CD8-positive, alpha-beta memory T cell (primary cell): ENCODE measurements around the gene TRMT44. TPM values are rescaled to one million over a fixed set of nuclear protein-coding genes. Genes with fewer than 3 reads are reported as not detected.
A peak's percentile ranks its signal among the peaks of the same experiment; 100 is the strongest.
"Not testable (repeated sequence)": the region's sequence is repeated elsewhere in the genome, so short reads cannot be mapped to it uniquely, and the experiment has no call there.

Experiments
- CTCF ChIA-PET: fragments of 350-600 bp; sonication (Branson Sonifier 250); formaldehyde crosslinking; loops from one replicate; lab custom pipeline; 2021; ENCODE audit warnings: antibody characterized with exemption; lab: Charles Lee
- POLR2A ChIA-PET: fragments of 350-600 bp; sonication (Branson Sonifier 250); formaldehyde crosslinking; loops from one replicate; lab custom pipeline; 2021; ENCODE audit warnings: antibody characterized with exemption; lab: Charles Lee
- DNase-seq, 5 donors: peaks; one replicate each; pipeline versions ENCODE4 v3.0.0 to v3.0.0-alpha.2; 2020 to 2022; ENCODE audit warnings: mixed read lengths in 1 of 5
- H3K27ac ChIP-seq: one replicate; pipeline ENCODE4 v1.7.0; 2013; ENCODE audit warnings: low read depth, mild to moderate bottlenecking, low read length, moderate library complexity
- H3K27me3 ChIP-seq: 2 replicates; pipeline ENCODE4 v1.7.0; 2013; ENCODE audit warnings: low read length, mild to moderate bottlenecking; ENCODE audit not compliant: insufficient read depth, poor library complexity, severe bottlenecking
- H3K36me3 ChIP-seq: 2 replicates; pipeline ENCODE4 v1.7.0; 2013; ENCODE audit warnings: mild to moderate bottlenecking, low read length, moderate library complexity; ENCODE audit not compliant: insufficient read depth
- H3K4me1 ChIP-seq: 2 replicates; pipeline ENCODE4 v1.7.0; 2013; ENCODE audit warnings: mild to moderate bottlenecking, low read length, moderate library complexity; ENCODE audit not compliant: insufficient read depth
- H3K4me3 ChIP-seq: 2 replicates; pipeline ENCODE4 v1.7.0; 2013; ENCODE audit warnings: mild to moderate bottlenecking, low read length
- H3K9me3 ChIP-seq: 2 replicates; pipeline ENCODE4 v1.7.0; 2013; ENCODE audit warnings: mild to moderate bottlenecking, low read length
- H3K27ac Mint-ChIP-seq, 8 donors: one replicate each; pipeline ENCODE4 v1.8.0; 2020 to 2021; ENCODE audit warnings: mixed read lengths in 8 of 8, mild to moderate bottlenecking in 6 of 8, inconsistent platforms in 3 of 8, moderate library complexity in 3 of 8
- H3K27me3 Mint-ChIP-seq, 2 donors: one replicate each; pipeline ENCODE4 v1.8.0; 2020 to 2021; ENCODE audit warnings: mixed read lengths in 2 of 2, mild to moderate bottlenecking in 1 of 2, moderate library complexity in 1 of 2
- H3K36me3 Mint-ChIP-seq, 3 donors: one replicate each; pipeline ENCODE4 v1.8.0; 2020 to 2021; ENCODE audit warnings: mixed read lengths in 3 of 3, inconsistent platforms in 1 of 3, mild to moderate bottlenecking in 1 of 3
- H3K4me1 Mint-ChIP-seq, 3 donors: one replicate each; pipeline ENCODE4 v1.8.0; 2020 to 2021; ENCODE audit warnings: mixed read lengths in 3 of 3, inconsistent platforms in 1 of 3, mild to moderate bottlenecking in 1 of 3
- H3K4me3 Mint-ChIP-seq, 7 donors: one replicate each; pipeline ENCODE4 v1.8.0; 2020 to 2021; ENCODE audit warnings: mixed read lengths in 7 of 7, mild to moderate bottlenecking in 6 of 7, moderate library complexity in 4 of 7, inconsistent platforms in 2 of 7
- H3K9me3 Mint-ChIP-seq, 5 donors: one replicate each; pipeline ENCODE4 v1.8.0; 2020 to 2022; ENCODE audit warnings: mixed read lengths in 5 of 5, mild to moderate bottlenecking in 3 of 5, moderate library complexity in 2 of 5, inconsistent platforms in 1 of 5
- polyA plus RNA-seq: library from polyadenylated mRNA; unstranded; fragments of 300-500 nt; fragmentation: Illumina TruSeq; gene quantifications from one replicate; pipeline ENCODE4 v1.2.3, GENCODE V29; 2021
- total RNA-seq, 2 experiments: library from RNA; stranded (reverse); gene quantifications; one replicate each; pipeline ENCODE4 v1.2.3, GENCODE V29; 2021

The TRMT44 gene
- total and polyA plus RNA-seq, 3 experiments from 2014 or later = 13.8 to 25.6 (median 25.2) TPM

DNA sequence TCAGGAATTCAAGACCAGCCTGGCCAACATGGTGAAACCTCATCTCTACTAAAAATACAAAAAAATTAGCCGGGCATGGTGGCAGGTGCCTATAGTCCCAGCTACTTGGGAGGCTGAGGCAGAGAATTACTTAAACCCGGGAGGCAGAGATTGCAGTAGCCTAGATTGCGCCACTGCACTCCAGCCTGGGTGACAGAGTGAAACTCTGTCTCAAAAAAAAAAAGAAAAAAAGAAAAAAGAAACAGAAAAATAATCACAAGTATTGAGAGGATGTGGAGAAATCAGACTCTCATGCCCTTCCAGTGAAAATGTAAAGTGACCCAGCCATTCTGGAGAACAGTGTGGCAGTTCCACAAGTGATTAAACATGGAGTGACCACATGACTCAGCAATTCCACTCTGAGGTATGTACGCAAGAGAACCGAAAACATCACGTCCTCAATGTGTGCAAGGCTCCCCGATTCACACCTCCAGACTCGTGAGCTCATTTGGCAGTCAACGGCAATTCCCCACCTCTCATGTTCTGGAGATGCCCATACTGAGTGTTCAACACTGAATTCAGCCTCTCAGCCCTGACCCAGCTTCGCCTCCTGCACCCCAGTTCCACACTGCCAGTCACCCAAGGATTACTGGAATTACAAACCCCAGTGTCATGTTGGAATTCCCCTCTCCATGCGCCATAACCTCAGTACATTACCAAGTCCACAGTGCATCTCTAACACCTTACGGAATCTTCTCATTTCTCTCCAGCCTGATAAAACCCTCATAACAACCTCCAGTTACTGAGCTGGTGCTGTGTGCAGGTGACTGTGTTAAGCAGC lies 21.1 kb upstream of the TRMT44 start:
- H3K27ac ChIP-seq = no peak overlapping the region
- peaks cover 8 to 28% (median 8%) of the 10 kb centered on the region in 3 donors for H3K36me3 Mint-ChIP-seq
- no peaks in the 10 kb centered on the region for H3K9me3 ChIP-seq
- no peaks in the 10 kb centered on the region for H3K4me1 ChIP-seq
- peak overlapping the region in 7 of 8 donors; percentile 4 to 93 (median 48) for H3K27ac Mint-ChIP-seq
- ChIA-PET CTCF (no interaction called here), POLR2A (no interaction called here)
- no peaks in the 10 kb centered on the region for H3K27me3 ChIP-seq
- H3K27me3 Mint-ChIP-seq = no peaks in the 10 kb centered on the region
- H3K9me3 Mint-ChIP-seq = no peaks in the 10 kb centered on the region
- H3K4me3 Mint-ChIP-seq = peak overlapping the region in 1 of 7 donors; percentile 32
- H3K4me3 ChIP-seq = no peak overlapping the region
- DNase-seq = no peak
- peaks cover 5% of the 10 kb centered on the region for H3K36me3 ChIP-seq
- H3K4me1 Mint-ChIP-seq = peaks cover 13 to 29% (median 26%) of the 10 kb centered on the region in 3 donors

- H3K36me3 ChIP-seq, H3K27ac ChIP-seq, H3K4me3 Mint-ChIP-seq, CTCF ChIA-PET, H3K9me3 ChIP-seq, POLR2A ChIA-PET, H3K9me3 Mint-ChIP-seq, H3K4me3 ChIP-seq, H3K4me1 ChIP-seq, H3K27me3 Mint-ChIP-seq, H3K27me3 ChIP-seq, DNase-seq: not testable (repeated sequence)
- Mint-ChIP-seq H3K36me3 (peaks cover 3 to 23% (median 6%) of the 10 kb centered on the region in 3 donors), H3K4me1 (peaks cover 8 to 24% (median 20%) of the 10 kb centered on the region in 3 donors), H3K27ac (peak overlapping the region in 1 of 8 donors; percentile 25)
Measured at GRCh38 chr4:8420151-8420550, 20.4 kb upstream of the TRMT44 start.

DNA sequence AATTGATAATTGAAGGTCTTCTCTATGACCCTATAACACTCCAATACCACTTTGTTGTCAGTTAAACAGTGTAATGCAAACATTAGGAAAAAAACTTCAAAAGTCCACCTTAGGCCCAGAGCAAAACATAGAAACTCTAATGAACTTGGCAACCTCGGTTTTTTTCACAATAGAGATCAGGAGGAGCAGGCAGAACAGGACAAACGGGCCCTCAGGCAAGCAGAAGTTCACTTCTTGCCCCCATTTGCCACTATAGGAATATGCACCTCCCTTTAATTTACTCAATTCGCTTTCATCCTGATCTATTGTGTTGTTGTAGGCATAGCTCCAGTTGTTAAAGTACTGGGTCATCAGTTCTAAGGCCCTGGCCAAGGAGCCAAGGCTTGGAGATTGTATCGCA lies 18.2 kb upstream of the TRMT44 start:
- Histone ChIP-seq H3K27me3 (no peaks in the 10 kb centered on the region), H3K9me3 (no peaks in the 10 kb centered on the region), H3K36me3 (no peaks in the 10 kb centered on the region), H3K27ac (no peak overlapping the region), H3K4me1 (peaks cover 4% of the 10 kb centered on the region), H3K4me3 (no peak overlapping the region)
- H3K4me1 Mint-ChIP-seq = peaks cover 20 to 45% (median 36%) of the 10 kb centered on the region in 3 donors
- no peaks in the 10 kb centered on the region for H3K9me3 Mint-ChIP-seq
- DNase-seq = no peak
- peaks cover 3 to 9% (median 6%) of the 10 kb centered on the region in 3 donors for H3K36me3 Mint-ChIP-seq
- ChIA-PET POLR2A (no interaction called here), CTCF (no interaction called here)
- H3K4me3 Mint-ChIP-seq = peak overlapping the region in 1 of 7 donors; percentile 64
- no peaks in the 10 kb centered on the region for H3K27me3 Mint-ChIP-seq
- peak overlapping the region in 1 of 8 donors; percentile 3 for H3K27ac Mint-ChIP-seq

DNA sequence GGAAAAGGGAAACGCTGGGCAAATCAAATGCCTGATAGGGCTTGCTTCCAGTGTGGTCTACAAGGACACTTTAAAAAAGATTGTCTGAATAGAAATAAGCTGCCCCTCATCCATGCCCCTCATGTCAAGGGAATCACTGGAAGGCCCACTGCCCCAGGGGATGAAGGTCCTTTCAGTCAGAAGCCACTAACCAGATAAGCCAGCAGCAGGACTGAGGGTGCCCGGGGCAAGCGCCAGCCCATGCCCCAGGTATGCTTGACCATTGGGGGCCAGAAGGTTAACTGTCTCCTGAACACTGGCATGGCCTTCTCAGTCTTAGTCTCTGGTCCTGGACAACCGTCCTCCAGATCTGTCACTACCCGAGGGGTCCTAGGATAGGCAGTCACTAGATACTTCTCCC lies 17.8 kb upstream of the TRMT44 start:
- CTCF ChIA-PET = no interaction called here

DNA sequence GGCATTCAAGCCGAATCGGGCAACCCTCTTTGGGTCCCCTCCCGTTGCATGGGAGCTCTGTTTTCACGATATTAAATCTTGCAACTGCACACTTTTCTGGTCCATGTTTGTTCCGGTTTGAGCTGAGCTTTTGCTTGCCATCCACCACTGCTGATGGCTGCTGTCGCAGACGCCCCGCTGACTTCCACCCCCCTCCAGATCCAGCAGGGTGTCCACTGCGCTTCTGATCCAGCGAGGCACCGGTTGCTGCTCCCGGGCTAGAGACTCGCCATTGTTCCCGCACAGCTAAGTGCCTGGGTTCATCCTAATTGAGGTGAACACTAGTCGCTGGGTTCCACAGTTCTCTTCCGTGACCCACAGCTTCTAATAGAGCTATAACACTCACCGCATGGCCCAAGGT lies 13.3 kb upstream of the TRMT44 start:
- Histone ChIP-seq H3K27me3 (no peaks in the 10 kb centered on the region), H3K27ac (no peak overlapping the region), H3K36me3 (no peaks in the 10 kb centered on the region), H3K9me3 (no peaks in the 10 kb centered on the region), H3K4me3 (no peak overlapping the region), H3K4me1 (peaks cover 16% of the 10 kb centered on the region)
- H3K27ac Mint-ChIP-seq = peak overlapping the region in 6 of 8 donors; percentile 48 to 93 (median 78)
- peaks cover 0 to 3% of the 10 kb centered on the region in 2 donors for H3K27me3 Mint-ChIP-seq
- H3K4me1 Mint-ChIP-seq = peaks cover 26 to 39% (median 38%) of the 10 kb centered on the region in 3 donors
- POLR2A ChIA-PET = interaction anchor here (1.3 to 1.9 kb wide), 2 partner anchors 13 to 228 kb away, joined by 3 to 8 read pairs; partner anchors contain the start of genes ACOX3, SH3TC1 and TRMT44
- H3K9me3 Mint-ChIP-seq = no peaks in the 10 kb centered on the region
- DNase-seq = no peak
- peaks cover 0 to 15% (median 1%) of the 10 kb centered on the region in 3 donors for H3K36me3 Mint-ChIP-seq
- CTCF ChIA-PET = interaction anchor here (0.9 kb wide), 1 partner anchor 8 kb away, joined by 3 read pairs; no protein-coding TSS in a partner anchor
- peak overlapping the region; percentile 92 to 98 (median 95) for H3K4me3 Mint-ChIP-seq

More for the DNA sequence above, 17.8 kb upstream of the TRMT44 start:
- Histone ChIP-seq H3K4me3 (no peak overlapping the region), H3K27me3 (no peaks in the 10 kb centered on the region), H3K36me3 (no peaks in the 10 kb centered on the region), H3K9me3 (no peaks in the 10 kb centered on the region), H3K27ac (no peak overlapping the region), H3K4me1 (peaks cover 8% of the 10 kb centered on the region)
- peaks cover 3 to 9% (median 6%) of the 10 kb centered on the region in 3 donors for H3K36me3 Mint-ChIP-seq
- POLR2A ChIA-PET = no interaction called here
- H3K9me3 Mint-ChIP-seq = no peaks in the 10 kb centered on the region
- peak overlapping the region in 1 of 8 donors; percentile 3 for H3K27ac Mint-ChIP-seq
- H3K27me3 Mint-ChIP-seq = no peaks in the 10 kb centered on the region
- H3K4me3 Mint-ChIP-seq = no peak overlapping the region
- no peak for DNase-seq
- H3K4me1 Mint-ChIP-seq = peaks cover 23 to 50% (median 39%) of the 10 kb centered on the region in 3 donors

GRCh38 chr4:8427761-8428287 lies 12.8 kb upstream of the TRMT44 start:
- H3K9me3 ChIP-seq = no peaks in the 10 kb centered on the region
- H3K36me3 ChIP-seq = no peaks in the 10 kb centered on the region
- ChIA-PET POLR2A (interaction anchor here (1.9 kb wide), 1 partner anchor 12 kb away, joined by 8 read pairs; the partner anchor contains the start of genes ACOX3 and TRMT44), CTCF (interaction anchor here (2.0 kb wide), 1 partner anchor 22 kb away, joined by 5 read pairs; no protein-coding TSS in a partner anchor)
- peaks cover 0 to 3% of the 10 kb centered on the region in 2 donors for H3K27me3 Mint-ChIP-seq
- peaks cover 16% of the 10 kb centered on the region for H3K4me1 ChIP-seq
- DNase-seq = no peak
- peak overlapping the region; percentile 90 for H3K4me3 ChIP-seq
- peak overlapping the region; percentile 92 to 98 (median 95) for H3K4me3 Mint-ChIP-seq
- no peaks in the 10 kb centered on the region for H3K27me3 ChIP-seq
- H3K27ac Mint-ChIP-seq = peak overlapping the region; percentile 76 to 99 (median 92)
- peak overlapping the region; percentile 67 for H3K27ac ChIP-seq
- H3K4me1 Mint-ChIP-seq = peaks cover 26 to 39% (median 38%) of the 10 kb centered on the region in 3 donors
- peaks cover 0 to 15% (median 1%) of the 10 kb centered on the region in 3 donors for H3K36me3 Mint-ChIP-seq
- H3K9me3 Mint-ChIP-seq = no peaks in the 10 kb centered on the region

GRCh38 chr4:8428288-8429097 lies 12.1 kb upstream of the TRMT44 start:
- no peaks in the 10 kb centered on the region for H3K9me3 Mint-ChIP-seq
- peak overlapping the region; percentile 76 to 99 (median 92) for H3K27ac Mint-ChIP-seq
- H3K4me3 ChIP-seq = peak overlapping the region; percentile 90
- H3K27ac ChIP-seq = peak overlapping the region; percentile 67
- H3K4me1 Mint-ChIP-seq = peaks cover 28 to 45% (median 43%) of the 10 kb centered on the region in 3 donors
- no peaks in the 10 kb centered on the region for H3K36me3 ChIP-seq
- peak overlapping the region; percentile 92 to 98 (median 95) for H3K4me3 Mint-ChIP-seq
- peaks cover 0 to 3% of the 10 kb centered on the region in 2 donors for H3K27me3 Mint-ChIP-seq
- peaks cover 16% of the 10 kb centered on the region for H3K4me1 ChIP-seq
- no peaks in the 10 kb centered on the region for H3K9me3 ChIP-seq
- POLR2A ChIA-PET = interaction anchor here (1.9 kb wide), 1 partner anchor 12 kb away, joined by 8 read pairs; the partner anchor contains the start of genes ACOX3 and TRMT44
- peaks cover 0 to 18% (median 1%) of the 10 kb centered on the region in 3 donors for H3K36me3 Mint-ChIP-seq
- no peaks in the 10 kb centered on the region for H3K27me3 ChIP-seq
- DNase-seq = peak; percentile 88 to 92 (median 90)
- CTCF ChIA-PET = interaction anchor here (1.1 to 2.0 kb wide), 3 partner anchors 8 to 23 kb away, joined by 4 to 6 read pairs (median 5); partner anchors contain the start of genes ACOX3 and TRMT44
